WTC11 (cell line): Measurements from ENCODE around the gene GJA4. TPM values are rescaled to one million over a fixed set of nuclear protein-coding genes. Genes with fewer than 3 reads are reported as not detected.
"Not testable (repeated sequence)": the region's sequence is repeated elsewhere in the genome, so short reads cannot be mapped to it uniquely, and the experiment has no call there.

Source experiments
- ATAC-seq: fragments of 200-7000 bp; cut with Tn5 transposase; 2 replicates; pipeline ENCODE4 v1.10.0; 2021; ENCODE audit warnings: mild to moderate bottlenecking, moderate library complexity
- CTCF ChIA-PET: fragments of 300-600 bp; sonication (Branson Sonifier 250); formaldehyde crosslinking; loops from one replicate; lab custom pipeline; 2021; ENCODE audit warnings: antibody characterized with exemption; lab: Charles Lee
- POLR2A ChIA-PET: fragments of 350-600 bp; sonication (Branson Sonifier 250); formaldehyde crosslinking; loops from one replicate; lab custom pipeline; 2021; ENCODE audit warnings: antibody characterized with exemption; lab: Charles Lee
- DNase-seq: peaks from one replicate; pipeline ENCODE4 v3.0.0; 2021; ENCODE audit warnings: low spot score
- H3K27ac Mint-ChIP-seq: 2 replicates; pipeline ENCODE4 v1.8.0; 2021; ENCODE audit warnings: mixed read lengths
- H3K27me3 Mint-ChIP-seq: 2 replicates; pipeline ENCODE4 v1.8.0; 2021; ENCODE audit warnings: low read depth, mild to moderate bottlenecking, moderate library complexity, mixed read lengths
- H3K36me3 Mint-ChIP-seq: 2 replicates; pipeline ENCODE4 v1.8.0; 2021; ENCODE audit warnings: mixed read lengths
- H3K4me1 Mint-ChIP-seq: 2 replicates; pipeline ENCODE4 v1.8.0; 2022; ENCODE audit warnings: mixed read lengths
- H3K4me3 Mint-ChIP-seq: 2 replicates; pipeline ENCODE4 v1.8.0; 2021; ENCODE audit warnings: mild to moderate bottlenecking, moderate library complexity, mixed read lengths
- H3K9me3 Mint-ChIP-seq: 2 replicates; pipeline ENCODE4 v1.8.0; 2021; ENCODE audit warnings: mixed read lengths
- ATF1 ChIP-seq: sonication (generic); formaldehyde crosslinking; IDR thresholded peaks from 2 replicates; pipeline ENCODE4 v1.8.1; 2023; ENCODE audit warnings: mild to moderate bottlenecking, moderate library complexity, missing genetic modification reagents
- CDX4 ChIP-seq: fragments of 250-450 bp; sonication (Bioruptor Pico); IDR thresholded peaks from 2 replicates; pipeline ENCODE4 v1.9.0; 2021; ENCODE audit warnings: moderate library complexity, mild to moderate bottlenecking, inconsistent platforms, borderline replicate concordance
- E2F4 ChIP-seq: sonication (generic); formaldehyde crosslinking; IDR thresholded peaks from 2 replicates; pipeline ENCODE4 v1.8.1; 2022; ENCODE audit warnings: low read depth, mild to moderate bottlenecking, moderate library complexity, missing genetic modification reagents, borderline replicate concordance
- NFATC4 ChIP-seq: fragments of 250-450 bp; sonication (Bioruptor Pico); IDR thresholded peaks from 2 replicates; pipeline ENCODE4 v1.9.0; 2021; ENCODE audit warnings: mild to moderate bottlenecking
- NFYB ChIP-seq: sonication (generic); formaldehyde crosslinking; conservative IDR thresholded peaks from 2 replicates; pipeline ENCODE4 v1.8.0; 2022; ENCODE audit warnings: low read depth, missing genetic modification reagents
- OVOL2 ChIP-seq: fragments of 250-450 bp; sonication (Bioruptor Pico); IDR thresholded peaks from 2 replicates; pipeline ENCODE4 v1.9.0; 2021; ENCODE audit warnings: mild to moderate bottlenecking, borderline replicate concordance
- PRRX2 ChIP-seq: fragments of 250-450 bp; sonication (Bioruptor Pico); IDR thresholded peaks from 2 replicates; pipeline ENCODE4 v1.8.0; 2021; ENCODE audit warnings: mild to moderate bottlenecking
- STAT6 ChIP-seq: sonication (generic); formaldehyde crosslinking; conservative IDR thresholded peaks from 2 replicates; pipeline ENCODE4 v1.8.1; 2023; ENCODE audit warnings: mild to moderate bottlenecking, low read depth, missing genetic modification reagents, moderate library complexity
- TEAD4 ChIP-seq: sonication (generic); formaldehyde crosslinking; IDR thresholded peaks from 2 replicates; pipeline ENCODE4 v1.8.0; 2022; ENCODE audit warnings: mild to moderate bottlenecking, missing genetic modification reagents
- TP53 ChIP-seq: sonication (generic); formaldehyde crosslinking; IDR thresholded peaks from 2 replicates; pipeline ENCODE4 v1.8.1; 2023; ENCODE audit warnings: mild to moderate bottlenecking, missing genetic modification reagents
- ZBTB21 ChIP-seq: sonication (generic); formaldehyde crosslinking; IDR thresholded peaks from 2 replicates; pipeline ENCODE4 v1.8.1; 2023; ENCODE audit warnings: mild to moderate bottlenecking, missing genetic modification reagents, borderline replicate concordance
- ZBTB43 ChIP-seq: sonication (generic); formaldehyde crosslinking; IDR thresholded peaks from 2 replicates; pipeline ENCODE4 v1.8.1; 2023; ENCODE audit warnings: mild to moderate bottlenecking, missing genetic modification reagents
- ZMAT4 ChIP-seq: fragments of 250-450 bp; sonication (Bioruptor Pico); IDR thresholded peaks from 2 replicates; pipeline ENCODE4 v1.9.0; 2021; ENCODE audit warnings: mild to moderate bottlenecking
- ZNF121 ChIP-seq: sonication (generic); formaldehyde crosslinking; IDR thresholded peaks from 2 replicates; pipeline ENCODE4 v1.8.0; 2023; ENCODE audit warnings: missing genetic modification reagents
- ZNF138 ChIP-seq: sonication (generic); formaldehyde crosslinking; conservative IDR thresholded peaks from 2 replicates; pipeline ENCODE4 v1.8.1; 2022; ENCODE audit warnings: mild to moderate bottlenecking, moderate library complexity, missing genetic modification reagents
- ZNF512 ChIP-seq: sonication (generic); formaldehyde crosslinking; IDR thresholded peaks from 2 replicates; pipeline ENCODE4 v1.8.1; 2022; ENCODE audit warnings: missing genetic modification reagents, borderline replicate concordance
- total RNA-seq: library from RNA; stranded (reverse); gene quantifications from 3 replicates; pipeline ENCODE4 v1.2.3, GENCODE V29; 2021

The GJA4 gene
- total RNA-seq, 1 experiment from 2014 or later, result 1.0 TPM

GRCh38 chr1:34770891-34771504 is 21.8 kb upstream of the GJA4 start:
- no peaks in the 10 kb centered on the region; the same call in 1 of the 2 replicates for H3K27me3 Mint-ChIP-seq
- H3K36me3 Mint-ChIP-seq, result no peaks in the 10 kb centered on the region
- no peak overlapping the region for H3K27ac Mint-ChIP-seq
- CTCF ChIA-PET, result interaction anchor here (1.4 to 1.5 kb wide), 2 partner anchors 13 to 15 kb away, joined by 3 to 4 read pairs; no protein-coding TSS in a partner anchor
- H3K4me3 Mint-ChIP-seq, result no peak overlapping the region
- ATAC-seq, result no peak
- H3K4me1 Mint-ChIP-seq, result no peaks in the 10 kb centered on the region
- DNase-seq, result no peak
- H3K9me3 Mint-ChIP-seq, result no peaks in the 10 kb centered on the region
- TF ChIP-seq ZNF512 (no peak), NFYB (no peak), STAT6 (CRISPR knock-in tag) (no peak), ZBTB21 (no peak), ATF1 (CRISPR knock-in tag) (no peak)
- TF ChIP-seq, all 79 proteins: peak for 0
- POLR2A ChIA-PET, result no interaction called here

GRCh38 chr1:34771573-34772371 is 21.0 kb upstream of the GJA4 start:
- no peak overlapping the region for H3K27ac Mint-ChIP-seq
- H3K27me3 Mint-ChIP-seq, result no peaks in the 10 kb centered on the region; the same call in 1 of the 2 replicates
- no peaks in the 10 kb centered on the region for H3K4me1 Mint-ChIP-seq
- no peak for ATAC-seq
- CTCF ChIA-PET, result interaction anchor here (1.4 to 1.5 kb wide), 2 partner anchors 14 kb away, joined by 3 to 4 read pairs; no protein-coding TSS in a partner anchor
- H3K4me3 Mint-ChIP-seq, result no peak overlapping the region
- H3K9me3 Mint-ChIP-seq, result no peaks in the 10 kb centered on the region
- no peak for DNase-seq
- no peaks in the 10 kb centered on the region for H3K36me3 Mint-ChIP-seq
- no peak for TF ChIP-seq TEAD4 (CRISPR knock-in tag)
- TF ChIP-seq PRRX2 (CRISPR knock-in tag), result no peak
- TF ChIP-seq ZNF138 (CRISPR knock-in tag), result no peak
- no peak for TF ChIP-seq NFATC4 (CRISPR knock-in tag)
- TF ChIP-seq ZMAT4 (CRISPR knock-in tag), result no peak
- TF ChIP-seq OVOL2 (CRISPR knock-in tag), result no peak
- TF ChIP-seq ZBTB43 (CRISPR knock-in tag), result no peak
- no peak for TF ChIP-seq CDX4 (CRISPR knock-in tag)
- no peak for TF ChIP-seq E2F4 (CRISPR knock-in tag)
- TF ChIP-seq ZNF121, result no peak
- no peak for TF ChIP-seq TP53 (CRISPR knock-in tag)
- TF ChIP-seq ZNF512, result no peak
- POLR2A ChIA-PET, result no interaction called here

GRCh38 chr1:34773114-34773513 is 19.7 kb upstream of the GJA4 start:
- H3K4me3 Mint-ChIP-seq, POLR2A ChIA-PET, H3K36me3 Mint-ChIP-seq, H3K27ac Mint-ChIP-seq, DNase-seq, ATAC-seq, H3K9me3 Mint-ChIP-seq, H3K4me1 Mint-ChIP-seq, H3K27me3 Mint-ChIP-seq: not testable (repeated sequence)
- CTCF ChIA-PET, result interaction anchor here (0.6 kb wide), 1 partner anchor 486 kb away, joined by 4 read pairs; no protein-coding TSS in a partner anchor
